ENCODE results near the gene DHRS4.

GRCh38 chr14:23929136-23929535, 24.4 kb upstream of the DHRS4 start:
- TF ChIP-seq POLR2A (IDR thresholded peaks at IDR 0.05) (no peak), CTCF (IDR thresholded peaks at IDR 0.05) (no peak), EP300 (IDR thresholded peaks at IDR 0.05) (no peak), POLR2AphosphoS5 (IDR thresholded peaks at IDR 0.05) (no peak)

All from suprapubic skin (tissue), 4 donors.